ENCODE results near the gene CHD1. TPM values are rescaled to one million over a fixed set of nuclear protein-coding genes. Genes with fewer than 3 reads are reported as not detected.

CHD1 gene
- total RNA-seq, 2 experiments from 2014 or later: 217 to 228 TPM

DNA sequence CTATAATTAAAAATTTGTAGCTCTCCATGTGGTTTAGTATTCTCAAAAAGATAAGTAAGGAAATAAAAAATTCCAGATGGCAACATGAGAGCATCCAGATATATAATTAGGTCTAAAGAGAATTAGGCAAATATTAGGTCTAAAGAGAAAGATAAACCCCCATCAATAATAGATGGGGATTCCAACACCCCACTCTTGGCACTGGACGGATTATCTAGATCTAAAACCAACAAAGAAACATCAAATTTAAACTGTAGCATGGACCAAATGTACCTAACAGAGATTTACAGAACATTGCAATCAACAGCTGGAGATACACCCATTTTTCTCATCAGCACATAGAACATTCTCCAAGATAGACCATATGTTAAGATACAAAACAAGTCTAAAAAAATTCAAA, 123.7 kb downstream of the CHD1 start:
- no peak for ATAC-seq (ENCODE audit: poor library complexity)
- H3K27ac ChIP-seq (ENCODE audit: low read depth in 1 of 2, low read length in 2 of 2): no peak overlapping the region
- H3K4me3 Mint-ChIP-seq: no peak overlapping the region
- H3K4me1 ChIP-seq (ENCODE audit: insufficient read depth, low read length): no peaks in the 10 kb centered on the region
- POLR2A ChIA-PET: no interaction called here
- H3K4me1 Mint-ChIP-seq (ENCODE audit: low read depth): no peaks in the 10 kb centered on the region
- no peaks in the 10 kb centered on the region for H3K27me3 Mint-ChIP-seq
- peaks cover 12% of the 10 kb centered on the region for H3K9me3 Mint-ChIP-seq
- intact Hi-C loops (cut with DNase I, micrococcal nuclease): no loop called here
- no peaks in the 10 kb centered on the region for H3K36me3 ChIP-seq (ENCODE audit: insufficient read depth, low read length)
- no peaks in the 10 kb centered on the region for H3K27me3 ChIP-seq (ENCODE audit: control insufficient read depth in 1 of 2, insufficient read depth in 2 of 2, low read length in 2 of 2)
- peaks cover 25% of the 10 kb centered on the region for H3K36me3 Mint-ChIP-seq (ENCODE audit: low read depth)
- peaks cover 7 to 12% of the 10 kb centered on the region in 2 experiments for H3K9me3 ChIP-seq (ENCODE audit: control insufficient read depth in 1 of 2, insufficient read depth in 1 of 2, low read length in 2 of 2)
- CTCF ChIA-PET: interaction anchor here (0.8 kb wide), 1 partner anchor 8 kb away, joined by 3 read pairs; no protein-coding TSS in a partner anchor
- no peak for DNase-seq
- TF ChIP-seq, protein P1, sequence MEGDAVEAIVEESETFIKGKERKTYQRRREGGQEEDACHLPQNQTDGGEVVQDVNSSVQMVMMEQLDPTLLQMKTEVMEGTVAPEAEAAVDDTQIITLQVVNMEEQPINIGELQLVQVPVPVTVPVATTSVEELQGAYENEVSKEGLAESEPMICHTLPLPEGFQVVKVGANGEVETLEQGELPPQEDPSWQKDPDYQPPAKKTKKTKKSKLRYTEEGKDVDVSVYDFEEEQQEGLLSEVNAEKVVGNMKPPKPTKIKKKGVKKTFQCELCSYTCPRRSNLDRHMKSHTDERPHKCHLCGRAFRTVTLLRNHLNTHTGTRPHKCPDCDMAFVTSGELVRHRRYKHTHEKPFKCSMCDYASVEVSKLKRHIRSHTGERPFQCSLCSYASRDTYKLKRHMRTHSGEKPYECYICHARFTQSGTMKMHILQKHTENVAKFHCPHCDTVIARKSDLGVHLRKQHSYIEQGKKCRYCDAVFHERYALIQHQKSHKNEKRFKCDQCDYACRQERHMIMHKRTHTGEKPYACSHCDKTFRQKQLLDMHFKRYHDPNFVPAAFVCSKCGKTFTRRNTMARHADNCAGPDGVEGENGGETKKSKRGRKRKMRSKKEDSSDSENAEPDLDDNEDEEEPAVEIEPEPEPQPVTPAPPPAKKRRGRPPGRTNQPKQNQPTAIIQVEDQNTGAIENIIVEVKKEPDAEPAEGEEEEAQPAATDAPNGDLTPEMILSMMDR (IDR thresholded peaks at IDR 0.05): no peak
- no peak overlapping the region for H3K27ac Mint-ChIP-seq
- H3K4me3 ChIP-seq (ENCODE audit: low read length): no peak overlapping the region

DNA sequence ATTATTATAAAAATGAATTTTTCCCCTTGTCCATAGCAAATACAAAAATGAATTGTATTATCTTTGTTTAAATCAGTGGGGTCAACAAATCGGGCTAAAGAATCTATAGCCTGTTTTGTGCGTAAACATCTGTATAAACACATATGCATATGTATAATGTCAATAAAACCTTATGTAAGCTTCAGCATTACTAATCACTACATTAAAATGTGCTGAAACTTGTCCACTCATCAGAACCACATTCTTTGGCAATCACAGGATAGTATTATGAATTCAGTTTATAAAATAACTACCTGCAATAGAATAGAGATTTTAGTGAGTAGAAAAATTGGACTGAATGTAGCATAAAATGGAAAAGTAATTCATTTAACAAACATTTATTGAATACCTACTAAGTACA, 124.7 kb downstream of the CHD1 start:
- no peaks in the 10 kb centered on the region for H3K4me1 ChIP-seq (ENCODE audit: insufficient read depth, low read length)
- DNase-seq (no peak), ATAC-seq (ENCODE audit: poor library complexity) (no peak)
- no peak overlapping the region for H3K27ac ChIP-seq (ENCODE audit: low read depth in 1 of 2, low read length in 2 of 2)
- Mint-ChIP-seq H3K4me1 (ENCODE audit: low read depth) (no peaks in the 10 kb centered on the region), H3K36me3 (ENCODE audit: low read depth) (peaks cover 25% of the 10 kb centered on the region), H3K9me3 (peaks cover 12% of the 10 kb centered on the region), H3K27me3 (no peaks in the 10 kb centered on the region), H3K27ac (no peak overlapping the region), H3K4me3 (no peak overlapping the region)
- no peaks in the 10 kb centered on the region for H3K27me3 ChIP-seq (ENCODE audit: control insufficient read depth in 1 of 2, insufficient read depth in 2 of 2, low read length in 2 of 2)
- no peak overlapping the region for H3K4me3 ChIP-seq (ENCODE audit: low read length)
- intact Hi-C loops (cut with DNase I, micrococcal nuclease): no loop called here
- ChIA-PET POLR2A (no interaction called here), CTCF (no interaction called here)
- H3K36me3 ChIP-seq (ENCODE audit: insufficient read depth, low read length): no peaks in the 10 kb centered on the region
- peaks cover 7 to 12% of the 10 kb centered on the region in 2 experiments for H3K9me3 ChIP-seq (ENCODE audit: control insufficient read depth in 1 of 2, insufficient read depth in 1 of 2, low read length in 2 of 2)
- TF ChIP-seq, protein P1 (IDR thresholded peaks at IDR 0.05): no peak

Other genes with a start within 250 kb of the CHD1 start
- 10 to 100 TPM; 15.8 to 15.9 TPM for gene RGMB, start 155.3 kb downstream of the CHD1 start, total RNA-seq

Measured in CD4-positive, alpha-beta T cell (primary cell).